SK-N-SH (cell line): ENCODE results near the gene OPN3. TPM values are rescaled to one million over a fixed set of nuclear protein-coding genes. Genes with fewer than 3 reads are reported as not detected.

Source experiments
- CTCF ChIA-PET: fragments of 300-600, 350-600 bp; formaldehyde crosslinking; extraction: SDS; loops from one replicate; lab custom pipeline; 2021; lab: Yijun Ruan, JAX
- POLR2A ChIA-PET: fragments of 350-600 bp; sonication (Branson Sonifier 250); formaldehyde crosslinking; extraction: SDS; loops from one replicate; lab custom pipeline; 2020; ENCODE audit warnings: antibody characterized with exemption, inconsistent platforms; lab: Yijun Ruan, JAX
- DNase-seq: peaks from one replicate; pipeline ENCODE4 v3.0.0; 2012
- H2AFZ ChIP-seq: fragments of 200-600 bp; sonication (generic); 2 replicates; pipeline ENCODE4 v1.8.1; 2016; ENCODE audit warnings: antibody characterized with exemption, mild to moderate bottlenecking, low read depth
- H3F3A ChIP-seq: fragments of 200-600 bp; sonication (generic); replicated peaks from 2 replicates; pipeline ENCODE3; 2016; ENCODE audit warnings: antibody characterized with exemption, mild to moderate bottlenecking; ENCODE audit not compliant: insufficient read depth
- H3K27ac ChIP-seq, 2 experiments: fragments of 200-500 bp in 1 of 2; fragments of 200-600 bp in 1 of 2; sonication (Bioruptor generic) in 1 of 2; sonication (generic), shearing (Covaris generic) in 1 of 2; 2 replicates each; pipeline versions ENCODE4 v1.5.1 to v1.6.1; 2014 to 2016; ENCODE audit warnings: low read depth in 2 of 2, inconsistent platforms in 1 of 2, low read length in 1 of 2, mild to moderate bottlenecking in 1 of 2, mixed read lengths in 1 of 2
- H3K27me3 ChIP-seq: fragments of 200-600 bp; sonication (generic), shearing (Covaris generic); 2 replicates; pipeline ENCODE4 v1.6.1; 2016; ENCODE audit warnings: mixed run types; ENCODE audit not compliant: insufficient read depth
- H3K36me3 ChIP-seq, 2 experiments: fragments of 200-500 bp in 1 of 2; fragments of 200-600 bp in 1 of 2; sonication (Bioruptor generic) in 1 of 2; sonication (generic) in 1 of 2; replicated peaks in 1 of 2; 2 replicates each; pipeline versions ENCODE3 to v1.5.1; 2014 to 2016; ENCODE audit warnings: low read length in 1 of 2, mild to moderate bottlenecking in 1 of 2; ENCODE audit not compliant: insufficient read depth in 2 of 2, control insufficient read depth in 1 of 2
- H3K4me1 ChIP-seq, 2 experiments: fragments of 200-500 bp in 1 of 2; fragments of 200-600 bp in 1 of 2; sonication (Bioruptor generic) in 1 of 2; sonication (generic), shearing (Covaris generic) in 1 of 2; 2 replicates each; pipeline versions ENCODE4 v1.5.1 to v1.6.1; 2014 to 2016; ENCODE audit warnings: low read depth in 1 of 2, low read length in 1 of 2, mixed run types in 1 of 2; ENCODE audit not compliant: insufficient read depth in 2 of 2, control insufficient read depth in 1 of 2
- H3K4me2 ChIP-seq: fragments of 200-600 bp; sonication (generic), shearing (Covaris generic); 2 replicates; pipeline ENCODE4 v1.6.1; 2017; ENCODE audit warnings: mixed run types
- H3K4me3 ChIP-seq, 2 experiments: fragments of 200-500 bp in 1 of 2; fragments of 200-600 bp in 1 of 2; sonication (Bioruptor generic) in 1 of 2; sonication (generic), shearing (Covaris generic) in 1 of 2; 2 replicates each; pipeline versions ENCODE4 v1.5.1 to v1.8.1; 2014 to 2016; ENCODE audit warnings: low read depth in 2 of 2, inconsistent platforms in 1 of 2, low read length in 1 of 2, mild to moderate bottlenecking in 1 of 2, mixed read lengths in 1 of 2, moderate library complexity in 1 of 2
- H3K79me2 ChIP-seq: fragments of 200-600 bp; sonication (generic); 2 replicates; pipeline ENCODE4 v1.8.1; 2017; ENCODE audit warnings: mild to moderate bottlenecking; ENCODE audit not compliant: insufficient read depth
- H3K9ac ChIP-seq: fragments of 200-600 bp; sonication (generic); 2 replicates; pipeline ENCODE4 v1.6.1; 2017; ENCODE audit warnings: mixed run types
- H3K9me2 ChIP-seq: fragments of 200-600 bp; sonication (generic); 2 replicates; pipeline ENCODE4 v1.6.1; 2017; ENCODE audit warnings: mixed run types
- H3K9me3 ChIP-seq: fragments of 200-600 bp; sonication (generic); 2 replicates; pipeline ENCODE4 v1.6.1; 2017; ENCODE audit warnings: mixed run types, mild to moderate bottlenecking, moderate library complexity
- H4K20me1 ChIP-seq: fragments of 200-600 bp; sonication (generic); 2 replicates; pipeline ENCODE4 v1.6.1; 2017; ENCODE audit warnings: mild to moderate bottlenecking, mixed run types; ENCODE audit not compliant: insufficient read depth
- CHD2 ChIP-seq: fragments of 150-350 bp; IDR thresholded peaks from 2 replicates; pipeline ENCODE4 v1.6.1; 2018; ENCODE audit warnings: low read length; ENCODE audit not compliant: partially characterized antibody
- EP300 ChIP-seq, 2 experiments: IDR thresholded peaks; 2 replicates each; pipeline versions ENCODE4 v1.4.0 to v1.6.1; 2012; ENCODE audit warnings: borderline replicate concordance in 1 of 2, low read depth in 1 of 2, low read length in 1 of 2
- FOSL2 ChIP-seq: IDR thresholded peaks from 2 replicates; pipeline ENCODE4 v1.4.0; 2012; ENCODE audit warnings: low read depth, mild to moderate bottlenecking, moderate library complexity, borderline replicate concordance
- FOXM1 ChIP-seq: IDR thresholded peaks from 2 replicates; pipeline ENCODE4 v1.4.0; 2012; ENCODE audit warnings: low read depth, mild to moderate bottlenecking
- GATA2 ChIP-seq: sonication (generic); formaldehyde crosslinking; IDR thresholded peaks from 2 replicates; pipeline ENCODE4 v1.5.0; 2020; ENCODE audit warnings: mild to moderate bottlenecking, missing genetic modification reagents
- JUND ChIP-seq: IDR thresholded peaks from 2 replicates; pipeline ENCODE4 v1.4.0; 2012
- PBX3 ChIP-seq: IDR thresholded peaks from 2 replicates; pipeline ENCODE4; 2012
- RAD21 ChIP-seq: IDR thresholded peaks from 2 replicates; pipeline ENCODE4 v1.6.1; 2012; ENCODE audit warnings: mild to moderate bottlenecking, low read length
- ZBTB33 ChIP-seq: IDR thresholded peaks from 2 replicates; pipeline ENCODE4 v1.4.0; 2012; ENCODE audit warnings: low read depth, borderline replicate concordance
- WGBS: methylation state at CpG from one replicate; pipeline ENCODE4 v1.1.6; 2017; ENCODE audit warnings: low lambda C conversion rate; 5-methylcytosine and 5-hydroxymethylcytosine counted together
- polyA plus RNA-seq, 3 experiments: library from polyadenylated mRNA; depleted of rRNA; stranded (reverse); fragments of >200 nt; gene quantifications; 2 replicates each; pipeline ENCODE4 v1.2.3, GENCODE V29; 2012
- TF ChIP-seq, protein P1 (sequence below): IDR thresholded peaks from 2 replicates; pipeline ENCODE4 v1.4.0; 2012; ENCODE audit warnings: low read depth, borderline replicate concordance

The OPN3 gene
- polyA plus RNA-seq, 1 of the 3 experiments (the other 2 are of a cell fraction): 7.8 TPM

DNA sequence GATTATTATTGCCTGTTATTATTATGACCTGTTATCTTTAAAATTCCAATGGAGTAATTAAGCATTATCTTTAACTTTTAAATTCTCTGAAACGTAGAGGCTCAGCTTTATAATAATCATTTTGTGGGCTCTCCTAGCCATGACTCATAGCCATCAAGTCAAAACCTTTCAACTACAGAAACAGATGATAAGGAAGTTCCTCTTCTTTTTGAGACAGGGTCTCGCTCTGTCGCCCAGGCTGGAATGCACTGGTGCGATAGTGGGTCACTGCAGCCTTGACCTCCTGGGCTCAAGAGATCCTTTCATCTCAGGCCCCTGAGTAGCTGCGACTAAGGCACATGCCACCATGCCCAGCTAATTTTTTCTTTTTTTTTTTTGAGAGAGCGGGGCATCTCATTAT is 43.5 kb downstream of the OPN3 start (continued):
- TF ChIP-seq, protein P1, sequence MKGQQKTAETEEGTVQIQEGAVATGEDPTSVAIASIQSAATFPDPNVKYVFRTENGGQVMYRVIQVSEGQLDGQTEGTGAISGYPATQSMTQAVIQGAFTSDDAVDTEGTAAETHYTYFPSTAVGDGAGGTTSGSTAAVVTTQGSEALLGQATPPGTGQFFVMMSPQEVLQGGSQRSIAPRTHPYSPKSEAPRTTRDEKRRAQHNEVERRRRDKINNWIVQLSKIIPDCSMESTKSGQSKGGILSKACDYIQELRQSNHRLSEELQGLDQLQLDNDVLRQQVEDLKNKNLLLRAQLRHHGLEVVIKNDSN: no peak
- TF ChIP-seq ZBTB33: no peak
- TF ChIP-seq CHD2: no peak
- TF ChIP-seq, all 33 proteins: peak for 0

DNA sequence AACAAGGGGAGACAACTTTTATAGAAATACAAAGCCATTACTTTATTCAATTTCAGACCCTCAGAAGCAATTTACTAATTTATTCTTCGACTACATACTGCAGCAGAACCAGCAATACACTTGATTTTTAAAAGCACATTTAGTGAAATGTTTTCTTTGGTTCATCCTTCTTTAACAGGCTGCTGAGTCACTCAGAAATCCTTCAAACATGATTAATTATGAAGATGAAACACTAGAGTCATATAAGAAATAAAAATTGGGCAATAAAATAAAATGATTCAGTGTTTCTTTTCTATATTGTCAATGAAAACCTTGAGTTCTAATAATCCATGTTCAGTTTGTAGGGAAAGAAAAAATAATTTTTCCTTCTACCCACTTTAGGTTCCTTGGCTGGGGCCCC is 47.0 kb downstream of the OPN3 start:
- 71% methylated on average over 1 of the region's 1 CpG for WGBS
- ChIA-PET CTCF (interaction anchor here (1.4 kb wide), 1 partner anchor 18 kb away, joined by 8 read pairs; no protein-coding TSS in a partner anchor), POLR2A (no interaction called here)

DNA sequence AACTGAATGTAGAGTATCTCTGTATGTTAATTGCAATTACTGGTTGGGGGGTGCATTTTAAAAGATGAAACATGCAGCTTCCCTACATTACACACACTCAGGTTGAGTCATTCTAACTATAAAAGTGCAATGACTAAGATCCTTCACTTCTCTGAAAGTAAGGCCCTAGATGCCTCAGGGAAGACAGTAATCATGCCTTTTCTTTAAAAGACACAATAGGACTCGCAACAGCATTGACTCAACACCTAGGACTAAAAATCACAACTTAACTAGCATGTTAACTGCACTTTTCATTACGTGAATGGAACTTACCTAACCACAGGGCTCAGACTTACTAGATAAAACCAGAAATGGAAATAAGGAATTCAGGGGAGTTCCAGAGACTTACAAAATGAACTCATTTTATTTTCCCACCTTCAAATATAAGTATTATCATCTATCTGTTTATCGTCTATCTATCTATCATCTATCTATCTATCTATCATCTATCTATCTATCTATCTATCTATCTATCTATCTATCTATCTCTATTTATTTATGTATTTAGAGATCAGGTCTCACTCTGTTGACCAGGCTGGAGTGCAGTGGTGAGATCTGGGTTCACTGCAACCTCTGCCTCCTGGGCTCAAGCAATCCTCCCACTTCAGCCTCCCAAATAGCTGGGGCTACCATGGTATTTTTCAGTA is 47.8 kb downstream of the OPN3 start:
- 0 out of 2 replicates have a peak overlapping the region, but pooled peaks have one; percentile 47 for H3K4me2 ChIP-seq
- TF ChIP-seq RAD21 (no peak), GATA2 (no peak), FOSL2 (peak; percentile 53; the same call in 1 of the 2 replicates), JUND (peak; percentile 61)
- TF ChIP-seq, all 33 proteins: peak for 2
- WGBS: 71% methylated on average over 3 of the region's 3 CpGs
- Histone ChIP-seq H3K36me3 (peaks cover 4 to 13% of the 10 kb centered on the region in 2 experiments), H4K20me1 (no peaks in the 10 kb centered on the region), H3K9me3 (no peaks in the 10 kb centered on the region), H3F3A (peaks cover 17% of the 10 kb centered on the region), H3K4me3 (no peak overlapping the region), H3K9me2 (no peaks in the 10 kb centered on the region), H2AFZ (peak overlapping the region; percentile 57; the same call in 1 of the 2 replicates), H3K79me2 (no peaks in the 10 kb centered on the region), H3K27me3 (no peaks in the 10 kb centered on the region), H3K27ac (peak overlapping the region in 1 of 2 experiments; percentile 48; a peak in 2 of 4 replicates), H3K4me1 (peaks cover 0 to 13% of the 10 kb centered on the region in 2 experiments; a peak in 1 of 4 replicates), H3K9ac (no peak overlapping the region)
- no peak for DNase-seq
- POLR2A ChIA-PET: no interaction called here
- CTCF ChIA-PET: interaction anchor here (1.1 kb wide), 1 partner anchor 19 kb away, joined by 3 read pairs; no protein-coding TSS in a partner anchor

More for the DNA sequence above, 47.0 kb downstream of the OPN3 start:
- no peak overlapping the region for H3K4me3 ChIP-seq
- 0 out of 2 replicates have a peak, but pooled peaks have one; percentile 20 for TF ChIP-seq JUND
- peak; percentile 54 for TF ChIP-seq PBX3
- no peak for TF ChIP-seq EP300 (IDR thresholded peaks at IDR 0.05; ENCODE audit: borderline replicate concordance in 1 of 2, low read depth in 1 of 2, low read length in 1 of 2)
- no peak for TF ChIP-seq FOXM1
- no peaks in the 10 kb centered on the region for H3K27me3 ChIP-seq
- no peak overlapping the region for H2AFZ ChIP-seq
- no peak overlapping the region for H3K9ac ChIP-seq
- H3K9me3 ChIP-seq: no peaks in the 10 kb centered on the region
- peak overlapping the region in 1 of 2 experiments; percentile 48; a peak in 2 of 4 replicates for H3K27ac ChIP-seq
- H3K9me2 ChIP-seq: no peaks in the 10 kb centered on the region
- peaks cover 17% of the 10 kb centered on the region for H3F3A ChIP-seq
- no peaks in the 10 kb centered on the region for H3K79me2 ChIP-seq
- H3K4me2 ChIP-seq: 0 out of 2 replicates have a peak overlapping the region, but pooled peaks have one; percentile 47
- no peaks in the 10 kb centered on the region for H4K20me1 ChIP-seq
- DNase-seq: no peak
- H3K36me3 ChIP-seq: peaks cover 4 to 13% of the 10 kb centered on the region in 2 experiments
- peaks cover 0 to 13% of the 10 kb centered on the region in 2 experiments; a peak in 1 of 4 replicates for H3K4me1 ChIP-seq
